WTC11 (cell line): ENCODE measurements around the gene IL6ST. TPM values are rescaled to one million over a fixed set of nuclear protein-coding genes. Genes with fewer than 3 reads are reported as not detected.

Experiments
- ATAC-seq: fragments of 200-7000 bp; cut with Tn5 transposase; 2 replicates; pipeline ENCODE4 v1.10.0; 2021; ENCODE audit warnings: mild to moderate bottlenecking, moderate library complexity
- CTCF ChIA-PET: fragments of 300-600 bp; sonication (Branson Sonifier 250); formaldehyde crosslinking; loops from one replicate; lab custom pipeline; 2021; ENCODE audit warnings: antibody characterized with exemption; lab: Charles Lee
- POLR2A ChIA-PET: fragments of 350-600 bp; sonication (Branson Sonifier 250); formaldehyde crosslinking; loops from one replicate; lab custom pipeline; 2021; ENCODE audit warnings: antibody characterized with exemption; lab: Charles Lee
- DNase-seq: peaks from one replicate; pipeline ENCODE4 v3.0.0; 2021; ENCODE audit warnings: low spot score
- H3K27ac Mint-ChIP-seq: 2 replicates; pipeline ENCODE4 v1.8.0; 2021; ENCODE audit warnings: mixed read lengths
- H3K27me3 Mint-ChIP-seq: 2 replicates; pipeline ENCODE4 v1.8.0; 2021; ENCODE audit warnings: low read depth, mild to moderate bottlenecking, moderate library complexity, mixed read lengths
- H3K36me3 Mint-ChIP-seq: 2 replicates; pipeline ENCODE4 v1.8.0; 2021; ENCODE audit warnings: mixed read lengths
- H3K4me1 Mint-ChIP-seq: 2 replicates; pipeline ENCODE4 v1.8.0; 2022; ENCODE audit warnings: mixed read lengths
- H3K4me3 Mint-ChIP-seq: 2 replicates; pipeline ENCODE4 v1.8.0; 2021; ENCODE audit warnings: mild to moderate bottlenecking, moderate library complexity, mixed read lengths
- H3K9me3 Mint-ChIP-seq: 2 replicates; pipeline ENCODE4 v1.8.0; 2021; ENCODE audit warnings: mixed read lengths
- CBFB ChIP-seq: sonication (generic); formaldehyde crosslinking; IDR thresholded peaks from 2 replicates; pipeline ENCODE4 v1.8.1; 2022; ENCODE audit warnings: mild to moderate bottlenecking, low read depth, missing genetic modification reagents
- CREB1 ChIP-seq: sonication (generic); formaldehyde crosslinking; IDR thresholded peaks from 2 replicates; pipeline ENCODE4 v1.8.0; 2023; ENCODE audit warnings: mild to moderate bottlenecking, missing genetic modification reagents
- ESRRA ChIP-seq: sonication (generic); formaldehyde crosslinking; IDR thresholded peaks from 2 replicates; pipeline ENCODE4 v1.8.1; 2022; ENCODE audit warnings: mild to moderate bottlenecking, missing genetic modification reagents, borderline replicate concordance
- NFE2L1 ChIP-seq: sonication (generic); formaldehyde crosslinking; IDR thresholded peaks from 2 replicates; pipeline ENCODE4 v1.8.1; 2023; ENCODE audit warnings: missing genetic modification reagents
- TEAD4 ChIP-seq: sonication (generic); formaldehyde crosslinking; IDR thresholded peaks from 2 replicates; pipeline ENCODE4 v1.8.0; 2022; ENCODE audit warnings: mild to moderate bottlenecking, missing genetic modification reagents
- ZNF138 ChIP-seq: sonication (generic); formaldehyde crosslinking; conservative IDR thresholded peaks from 2 replicates; pipeline ENCODE4 v1.8.1; 2022; ENCODE audit warnings: mild to moderate bottlenecking, moderate library complexity, missing genetic modification reagents
- ZNF219 ChIP-seq: sonication (generic); formaldehyde crosslinking; IDR thresholded peaks from 2 replicates; pipeline ENCODE4 v1.8.0; 2023; ENCODE audit warnings: missing genetic modification reagents, mild to moderate bottlenecking, borderline replicate concordance
- ZNF232 ChIP-seq: sonication (generic); formaldehyde crosslinking; IDR thresholded peaks from 2 replicates; pipeline ENCODE4 v1.8.0; 2022; ENCODE audit warnings: mild to moderate bottlenecking, missing genetic modification reagents
- ZNF423 ChIP-seq: fragments of 250-450 bp; sonication (Bioruptor Pico); IDR thresholded peaks from 2 replicates; pipeline ENCODE4 v2.1.2; 2022; ENCODE audit warnings: mild to moderate bottlenecking, moderate library complexity
- total RNA-seq: library from RNA; stranded (reverse); gene quantifications from 3 replicates; pipeline ENCODE4 v1.2.3, GENCODE V29; 2021
- TF ChIP-seq, protein P1 (sequence below): sonication (generic); formaldehyde crosslinking; conservative IDR thresholded peaks from 2 replicates; pipeline ENCODE4 v1.8.1; 2023; ENCODE audit warnings: mild to moderate bottlenecking, low read depth, missing genetic modification reagents, moderate library complexity
- TF ChIP-seq, protein P2 (sequence below): sonication (generic); formaldehyde crosslinking; IDR thresholded peaks from 2 replicates; pipeline ENCODE4 v1.8.1; 2022; ENCODE audit warnings: low read depth, missing genetic modification reagents, borderline replicate concordance
- TF ChIP-seq, protein P3 (sequence below): sonication (generic); formaldehyde crosslinking; IDR thresholded peaks from 2 replicates; pipeline ENCODE4 v1.8.1; 2023; ENCODE audit warnings: mild to moderate bottlenecking, missing genetic modification reagents, borderline replicate concordance
- TF ChIP-seq, protein P4 (sequence below): sonication (generic); formaldehyde crosslinking; IDR thresholded peaks from 2 replicates; pipeline ENCODE4 v1.8.1; 2022; ENCODE audit warnings: low read depth, mild to moderate bottlenecking, moderate library complexity, missing genetic modification reagents, borderline replicate concordance
- TF ChIP-seq, protein P5 (sequence below): sonication (generic); formaldehyde crosslinking; IDR thresholded peaks from 2 replicates; pipeline ENCODE4 v1.8.1; 2022; ENCODE audit warnings: missing genetic modification reagents, borderline replicate concordance
- TF ChIP-seq, protein P6 (sequence below): fragments of 250-450 bp; sonication (Bioruptor Pico); conservative IDR thresholded peaks from 2 replicates; pipeline ENCODE4 v1.9.0; 2021; ENCODE audit warnings: mild to moderate bottlenecking

IL6ST gene
- total RNA-seq, 1 experiment from 2014 or later: 8.4 TPM

DNA sequence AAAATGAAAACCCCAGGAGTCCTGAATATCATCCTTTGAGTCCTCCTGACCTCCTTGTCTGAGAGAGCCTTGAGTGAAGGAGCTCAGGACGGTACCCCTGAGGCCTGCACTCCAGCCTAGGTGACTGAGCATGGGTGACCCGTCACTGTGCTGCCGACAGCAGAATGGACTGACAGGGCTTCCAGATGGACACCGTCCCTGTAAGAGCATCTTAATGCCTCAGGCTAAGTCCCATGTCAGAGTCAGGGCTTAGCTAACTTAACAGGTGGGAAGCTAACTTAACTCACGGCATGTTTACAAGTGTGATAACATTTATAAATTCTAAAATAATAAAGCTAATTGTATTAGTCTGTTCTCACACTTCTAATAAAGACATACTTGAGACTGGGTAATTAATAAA, 68.3 kb downstream of the IL6ST start:
- no peaks in the 10 kb centered on the region; the same call in 1 of the 2 replicates for H3K27me3 Mint-ChIP-seq
- H3K4me3 Mint-ChIP-seq: no peak overlapping the region
- peaks cover 16% of the 10 kb centered on the region for H3K4me1 Mint-ChIP-seq
- H3K27ac Mint-ChIP-seq: no peak overlapping the region; the same call in 1 of the 2 replicates
- POLR2A ChIA-PET: no interaction called here
- H3K36me3 Mint-ChIP-seq: no peaks in the 10 kb centered on the region
- TF ChIP-seq, protein P1, sequence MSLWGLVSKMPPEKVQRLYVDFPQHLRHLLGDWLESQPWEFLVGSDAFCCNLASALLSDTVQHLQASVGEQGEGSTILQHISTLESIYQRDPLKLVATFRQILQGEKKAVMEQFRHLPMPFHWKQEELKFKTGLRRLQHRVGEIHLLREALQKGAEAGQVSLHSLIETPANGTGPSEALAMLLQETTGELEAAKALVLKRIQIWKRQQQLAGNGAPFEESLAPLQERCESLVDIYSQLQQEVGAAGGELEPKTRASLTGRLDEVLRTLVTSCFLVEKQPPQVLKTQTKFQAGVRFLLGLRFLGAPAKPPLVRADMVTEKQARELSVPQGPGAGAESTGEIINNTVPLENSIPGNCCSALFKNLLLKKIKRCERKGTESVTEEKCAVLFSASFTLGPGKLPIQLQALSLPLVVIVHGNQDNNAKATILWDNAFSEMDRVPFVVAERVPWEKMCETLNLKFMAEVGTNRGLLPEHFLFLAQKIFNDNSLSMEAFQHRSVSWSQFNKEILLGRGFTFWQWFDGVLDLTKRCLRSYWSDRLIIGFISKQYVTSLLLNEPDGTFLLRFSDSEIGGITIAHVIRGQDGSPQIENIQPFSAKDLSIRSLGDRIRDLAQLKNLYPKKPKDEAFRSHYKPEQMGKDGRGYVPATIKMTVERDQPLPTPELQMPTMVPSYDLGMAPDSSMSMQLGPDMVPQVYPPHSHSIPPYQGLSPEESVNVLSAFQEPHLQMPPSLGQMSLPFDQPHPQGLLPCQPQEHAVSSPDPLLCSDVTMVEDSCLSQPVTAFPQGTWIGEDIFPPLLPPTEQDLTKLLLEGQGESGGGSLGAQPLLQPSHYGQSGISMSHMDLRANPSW (CRISPR knock-in tag): no peak
- no peak for TF ChIP-seq NFE2L1 (CRISPR knock-in tag)
- TF ChIP-seq, protein P2, sequence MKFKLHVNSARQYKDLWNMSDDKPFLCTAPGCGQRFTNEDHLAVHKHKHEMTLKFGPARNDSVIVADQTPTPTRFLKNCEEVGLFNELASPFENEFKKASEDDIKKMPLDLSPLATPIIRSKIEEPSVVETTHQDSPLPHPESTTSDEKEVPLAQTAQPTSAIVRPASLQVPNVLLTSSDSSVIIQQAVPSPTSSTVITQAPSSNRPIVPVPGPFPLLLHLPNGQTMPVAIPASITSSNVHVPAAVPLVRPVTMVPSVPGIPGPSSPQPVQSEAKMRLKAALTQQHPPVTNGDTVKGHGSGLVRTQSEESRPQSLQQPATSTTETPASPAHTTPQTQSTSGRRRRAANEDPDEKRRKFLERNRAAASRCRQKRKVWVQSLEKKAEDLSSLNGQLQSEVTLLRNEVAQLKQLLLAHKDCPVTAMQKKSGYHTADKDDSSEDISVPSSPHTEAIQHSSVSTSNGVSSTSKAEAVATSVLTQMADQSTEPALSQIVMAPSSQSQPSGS (CRISPR knock-in tag): no peak
- TF ChIP-seq ZNF219 (CRISPR knock-in tag): no peak
- TF ChIP-seq CREB1 (CRISPR knock-in tag): no peak
- no peak for TF ChIP-seq TEAD4 (CRISPR knock-in tag)
- TF ChIP-seq ZNF138 (CRISPR knock-in tag): no peak
- TF ChIP-seq ZNF423 (CRISPR knock-in tag): no peak
- TF ChIP-seq, protein P3, sequence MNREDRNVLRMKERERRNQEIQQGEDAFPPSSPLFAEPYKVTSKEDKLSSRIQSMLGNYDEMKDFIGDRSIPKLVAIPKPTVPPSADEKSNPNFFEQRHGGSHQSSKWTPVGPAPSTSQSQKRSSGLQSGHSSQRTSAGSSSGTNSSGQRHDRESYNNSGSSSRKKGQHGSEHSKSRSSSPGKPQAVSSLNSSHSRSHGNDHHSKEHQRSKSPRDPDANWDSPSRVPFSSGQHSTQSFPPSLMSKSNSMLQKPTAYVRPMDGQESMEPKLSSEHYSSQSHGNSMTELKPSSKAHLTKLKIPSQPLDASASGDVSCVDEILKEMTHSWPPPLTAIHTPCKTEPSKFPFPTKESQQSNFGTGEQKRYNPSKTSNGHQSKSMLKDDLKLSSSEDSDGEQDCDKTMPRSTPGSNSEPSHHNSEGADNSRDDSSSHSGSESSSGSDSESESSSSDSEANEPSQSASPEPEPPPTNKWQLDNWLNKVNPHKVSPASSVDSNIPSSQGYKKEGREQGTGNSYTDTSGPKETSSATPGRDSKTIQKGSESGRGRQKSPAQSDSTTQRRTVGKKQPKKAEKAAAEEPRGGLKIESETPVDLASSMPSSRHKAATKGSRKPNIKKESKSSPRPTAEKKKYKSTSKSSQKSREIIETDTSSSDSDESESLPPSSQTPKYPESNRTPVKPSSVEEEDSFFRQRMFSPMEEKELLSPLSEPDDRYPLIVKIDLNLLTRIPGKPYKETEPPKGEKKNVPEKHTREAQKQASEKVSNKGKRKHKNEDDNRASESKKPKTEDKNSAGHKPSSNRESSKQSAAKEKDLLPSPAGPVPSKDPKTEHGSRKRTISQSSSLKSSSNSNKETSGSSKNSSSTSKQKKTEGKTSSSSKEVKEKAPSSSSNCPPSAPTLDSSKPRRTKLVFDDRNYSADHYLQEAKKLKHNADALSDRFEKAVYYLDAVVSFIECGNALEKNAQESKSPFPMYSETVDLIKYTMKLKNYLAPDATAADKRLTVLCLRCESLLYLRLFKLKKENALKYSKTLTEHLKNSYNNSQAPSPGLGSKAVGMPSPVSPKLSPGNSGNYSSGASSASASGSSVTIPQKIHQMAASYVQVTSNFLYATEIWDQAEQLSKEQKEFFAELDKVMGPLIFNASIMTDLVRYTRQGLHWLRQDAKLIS (CRISPR knock-in tag): no peak
- TF ChIP-seq, protein P4, sequence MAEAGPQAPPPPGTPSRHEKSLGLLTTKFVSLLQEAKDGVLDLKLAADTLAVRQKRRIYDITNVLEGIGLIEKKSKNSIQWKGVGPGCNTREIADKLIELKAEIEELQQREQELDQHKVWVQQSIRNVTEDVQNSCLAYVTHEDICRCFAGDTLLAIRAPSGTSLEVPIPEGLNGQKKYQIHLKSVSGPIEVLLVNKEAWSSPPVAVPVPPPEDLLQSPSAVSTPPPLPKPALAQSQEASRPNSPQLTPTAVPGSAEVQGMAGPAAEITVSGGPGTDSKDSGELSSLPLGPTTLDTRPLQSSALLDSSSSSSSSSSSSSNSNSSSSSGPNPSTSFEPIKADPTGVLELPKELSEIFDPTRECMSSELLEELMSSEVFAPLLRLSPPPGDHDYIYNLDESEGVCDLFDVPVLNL: no peak
- TF ChIP-seq, protein P5, sequence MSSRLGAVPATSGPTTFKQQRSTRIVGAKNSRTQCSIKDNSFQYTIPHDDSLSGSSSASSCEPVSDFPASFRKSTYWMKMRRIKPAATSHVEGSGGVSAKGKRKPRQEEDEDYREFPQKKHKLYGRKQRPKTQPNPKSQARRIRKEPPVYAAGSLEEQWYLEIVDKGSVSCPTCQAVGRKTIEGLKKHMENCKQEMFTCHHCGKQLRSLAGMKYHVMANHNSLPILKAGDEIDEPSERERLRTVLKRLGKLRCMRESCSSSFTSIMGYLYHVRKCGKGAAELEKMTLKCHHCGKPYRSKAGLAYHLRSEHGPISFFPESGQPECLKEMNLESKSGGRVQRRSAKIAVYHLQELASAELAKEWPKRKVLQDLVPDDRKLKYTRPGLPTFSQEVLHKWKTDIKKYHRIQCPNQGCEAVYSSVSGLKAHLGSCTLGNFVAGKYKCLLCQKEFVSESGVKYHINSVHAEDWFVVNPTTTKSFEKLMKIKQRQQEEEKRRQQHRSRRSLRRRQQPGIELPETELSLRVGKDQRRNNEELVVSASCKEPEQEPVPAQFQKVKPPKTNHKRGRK: no peak
- TF ChIP-seq CBFB (CRISPR knock-in tag): no peak
- DNase-seq (no peak), ATAC-seq (no peak)
- CTCF ChIA-PET: no interaction called here
- H3K9me3 Mint-ChIP-seq: 0 out of 2 replicates have a peak, but pooled peaks cover 3% of the 10 kb centered on the region

DNA sequence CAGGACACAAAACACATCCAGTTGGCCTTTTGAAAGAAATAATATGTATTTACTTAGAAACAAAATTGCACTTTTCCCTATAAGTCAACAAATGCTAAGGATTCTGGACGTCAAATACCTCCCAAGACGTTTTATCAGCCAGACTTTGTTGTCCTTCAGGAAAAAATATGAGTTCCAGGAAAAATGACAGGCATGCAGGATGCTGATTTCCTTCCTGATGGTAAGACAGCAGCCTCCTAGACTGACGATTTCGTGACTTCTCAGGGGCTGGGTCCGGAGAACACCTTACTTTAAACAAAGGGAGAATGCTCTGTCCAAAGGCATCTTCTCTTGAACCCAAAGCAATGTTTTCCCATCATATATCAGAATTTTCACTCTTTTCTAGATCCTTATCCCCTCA, 69.1 kb downstream of the IL6ST start:
- 0 out of 2 replicates have a peak, but pooled peaks cover 3% of the 10 kb centered on the region for H3K9me3 Mint-ChIP-seq
- CTCF ChIA-PET: no interaction called here

More for the DNA sequence above, 69.1 kb downstream of the IL6ST start:
- Mint-ChIP-seq H3K4me3 (no peak overlapping the region), H3K36me3 (no peaks in the 10 kb centered on the region), H3K4me1 (peaks cover 16% of the 10 kb centered on the region), H3K27ac (no peak overlapping the region), H3K27me3 (no peaks in the 10 kb centered on the region)
- DNase-seq (no peak), ATAC-seq (no peak)
- TF ChIP-seq, protein P6, sequence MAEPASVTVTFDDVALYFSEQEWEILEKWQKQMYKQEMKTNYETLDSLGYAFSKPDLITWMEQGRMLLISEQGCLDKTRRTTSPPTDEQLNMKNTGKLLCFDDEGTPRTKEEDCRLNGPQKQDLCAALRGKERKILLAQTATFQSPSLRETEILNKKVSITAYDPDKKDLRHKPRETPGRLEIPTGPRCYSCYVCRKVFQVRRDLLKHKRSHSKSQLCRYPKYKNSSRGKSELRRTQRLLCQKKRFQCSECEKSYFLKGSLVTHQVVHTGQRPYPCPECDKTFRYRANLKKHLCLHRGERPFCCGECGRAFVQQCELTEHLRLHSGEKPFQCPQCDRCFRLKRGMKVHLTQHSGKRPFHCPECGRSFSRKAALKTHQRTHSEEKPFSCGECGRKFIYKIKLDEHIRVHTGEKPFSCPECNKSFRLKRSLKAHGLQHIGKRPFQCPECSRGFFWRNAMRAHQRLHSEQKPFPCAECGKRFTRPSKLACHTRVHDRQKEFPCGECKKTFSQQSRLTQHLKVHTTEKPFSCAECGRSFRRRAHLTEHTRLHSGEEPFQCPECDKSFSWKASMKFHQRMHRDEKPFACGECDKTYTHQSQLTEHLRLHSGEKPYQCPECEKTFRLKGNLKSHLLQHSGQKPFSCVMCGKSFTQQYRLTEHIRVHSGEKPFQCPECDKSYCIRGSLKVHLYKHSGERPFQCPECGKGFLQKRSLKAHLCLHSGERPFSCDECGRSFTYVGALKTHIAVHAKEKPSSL: no peak
- TF ChIP-seq ZNF232 (CRISPR knock-in tag): no peak
- TF ChIP-seq ESRRA (CRISPR knock-in tag): no peak
- POLR2A ChIA-PET: no interaction called here
